K562 (cell line): ENCODE data around the gene TSC22D3. TPM values are rescaled to one million over a fixed set of nuclear protein-coding genes. Genes with fewer than 3 reads are reported as not detected.

ENCODE experiments used
- ATAC-seq: fragments of 200-7000 bp; cut with Tn5 transposase; 3 replicates; pipeline ENCODE4 v1.9.1; 2020; ENCODE audit warnings: moderate library complexity
- BruUV-seq: library from RNA; stranded (reverse); fragments of 400-500 nt; replicated peaks from 2 replicates; lab custom pipeline; 2021; lab: Mats Ljungman, UMichigan
- CTCF ChIA-PET: fragments of 300-600 bp; formaldehyde crosslinking; extraction: SDS; loops from one replicate; lab custom pipeline; 2021; ENCODE audit warnings: low intra/inter-chr PET ratio; lab: Yijun Ruan, JAX
- POLR2A ChIA-PET: fragments of 300-600, 350-650 bp; sonication (Branson Sonifier 250); formaldehyde crosslinking; extraction: SDS; loops from one replicate; lab custom pipeline; 2021; ENCODE audit warnings: antibody characterized with exemption, inconsistent platforms; lab: Yijun Ruan, JAX
- DNase-seq, 4 experiments: peaks; one replicate each; pipeline versions ENCODE4 v3.0.0 to v3.0.0-alpha.2; 2011 to 2018; ENCODE audit warnings: low spot score in 3 of 4, mixed read lengths in 3 of 4; ENCODE audit errors: extremely low read depth in 1 of 4
- FAIRE-seq: peaks from 2 replicates; lab custom pipeline; 2011; peaks lifted over from hg19 to GRCh38; lab: Jason Lieb, UNC
- H2AFZ ChIP-seq: 2 replicates; pipeline ENCODE4 v1.6.0; 2011; ENCODE audit warnings: low read depth, low read length, control low read depth, inconsistent platforms
- H3K27ac ChIP-seq: fragments of 200-600 bp; 3 replicates; pipeline ENCODE4 v1.8.0; 2011; ENCODE audit warnings: low read depth, mild to moderate bottlenecking, control low read depth, inconsistent platforms, low read length, moderate library complexity, mixed read lengths; ENCODE audit errors: extremely low read depth
- H3K27me3 ChIP-seq, 2 experiments: fragments of 300-600 bp in 1 of 2; 2 replicates in 1 of 2; 3 replicates in 1 of 2; pipeline versions ENCODE4 v1.6.0 to v1.8.0; 2011; ENCODE audit warnings: inconsistent platforms in 2 of 2, low read length in 2 of 2, mild to moderate bottlenecking in 1 of 2, mixed read lengths in 1 of 2, moderate library complexity in 1 of 2; ENCODE audit not compliant: control insufficient read depth in 2 of 2, insufficient read depth in 2 of 2
- H3K36me3 ChIP-seq: fragments of 300-600 bp; 3 replicates; pipeline ENCODE4 v1.8.0; 2011; ENCODE audit warnings: mild to moderate bottlenecking, low read length, inconsistent platforms; ENCODE audit not compliant: control insufficient read depth, insufficient read depth
- H3K4me1 ChIP-seq, 2 experiments: fragments of 200-600 bp in 1 of 2; replicated peaks in 1 of 2; 2 replicates in 1 of 2; 3 replicates in 1 of 2; pipeline versions ENCODE4 v1.5.1 to v1.8.0; 2011; ENCODE audit warnings: inconsistent platforms in 2 of 2, low read length in 2 of 2, mild to moderate bottlenecking in 1 of 2, mixed read lengths in 1 of 2, moderate library complexity in 1 of 2; ENCODE audit not compliant: control insufficient read depth in 2 of 2, insufficient read depth in 2 of 2
- H3K4me2 ChIP-seq: 2 replicates; pipeline ENCODE4 v1.6.1; 2011; ENCODE audit warnings: low read length, control low read depth, inconsistent platforms, mixed read lengths; ENCODE audit not compliant: insufficient read depth
- H3K4me3 ChIP-seq: fragments of 200-600 bp; sonication (generic), shearing (Covaris generic); 2 replicates; pipeline ENCODE4 v1.5.1; 2016; ENCODE audit warnings: control low read depth, inconsistent platforms
- H3K79me2 ChIP-seq: fragments of 200-600 bp; 3 replicates; pipeline ENCODE4 v1.8.0; 2011; ENCODE audit warnings: low read length, inconsistent platforms; ENCODE audit not compliant: control insufficient read depth, insufficient read depth
- H3K9ac ChIP-seq, 2 experiments: 2 replicates each; pipeline versions ENCODE4 v1.6.0 to v1.6.1; 2011; ENCODE audit warnings: low read depth in 2 of 2, low read length in 2 of 2, control low read depth in 1 of 2, inconsistent platforms in 1 of 2, mild to moderate bottlenecking in 1 of 2, mixed read lengths in 1 of 2; ENCODE audit not compliant: insufficient read depth in 1 of 2
- H3K9me1 ChIP-seq: one replicate; pipeline ENCODE4 v1.6.0; 2011; ENCODE audit warnings: inconsistent platforms, mild to moderate bottlenecking, low read length, moderate library complexity; ENCODE audit not compliant: control insufficient read depth, insufficient read depth
- H3K9me3 ChIP-seq: replicated peaks from 2 replicates; pipeline ENCODE4 v1.5.1; 2011; ENCODE audit warnings: low read depth, low read length, inconsistent platforms; ENCODE audit not compliant: control insufficient read depth, insufficient read depth
- H4K20me1 ChIP-seq: replicated peaks from 2 replicates; pipeline ENCODE4 v1.6.1; 2011; ENCODE audit warnings: low read length, inconsistent platforms, mixed read lengths; ENCODE audit not compliant: control insufficient read depth, insufficient read depth
- CHD4 ChIP-seq: fragments of 200-600 bp; sonication (generic); IDR thresholded peaks from 3 replicates; pipeline ENCODE4 v1.6.1; 2012; ENCODE audit warnings: low read depth, mild to moderate bottlenecking, mixed read lengths, low read length, inconsistent platforms; ENCODE audit not compliant: insufficient read depth, insufficient replicate concordance, poor library complexity, severe bottlenecking
- E2F3 ChIP-seq: fragments of 250-450 bp; sonication (Bioruptor Pico); IDR thresholded peaks from 2 replicates; pipeline ENCODE4 v1.4.0; 2020; ENCODE audit warnings: mild to moderate bottlenecking
- FOXK1 ChIP-seq: sonication (generic); formaldehyde crosslinking; IDR thresholded peaks from 2 replicates; pipeline ENCODE4 v1.8.0; 2022; ENCODE audit warnings: missing genetic modification reagents, mild to moderate bottlenecking, borderline replicate concordance
- HLTF ChIP-seq: fragments of 450-650 bp; IDR thresholded peaks from 2 replicates; pipeline ENCODE4 v1.6.1; 2016
- IFI16 ChIP-seq: fragments of 250-450 bp; sonication (Bioruptor Pico); IDR thresholded peaks from 2 replicates; pipeline ENCODE4 v2.1.2; 2022; ENCODE audit warnings: mild to moderate bottlenecking, inconsistent platforms
- MECOM ChIP-seq: fragments of 250-450 bp; sonication (Bioruptor Pico); IDR thresholded peaks from 2 replicates; pipeline ENCODE4 v1.8.0; 2022; ENCODE audit warnings: inconsistent platforms
- NR2C2 ChIP-seq, 2 experiments: fragments of 200-800 bp in 1 of 2; sonication (Bioruptor generic) in 1 of 2; sonication (generic) in 1 of 2; formaldehyde crosslinking in 1 of 2; IDR thresholded peaks; 2 replicates each; pipeline versions ENCODE4 v1.6.1 to v1.8.0; 2016 to 2022; ENCODE audit warnings: mild to moderate bottlenecking in 1 of 2, missing compliant biosample characterization in 1 of 2, missing genetic modification characterization in 1 of 2, missing genetic modification reagents in 1 of 2
- PHF20 ChIP-seq: fragments of 450-650 bp; IDR thresholded peaks from 2 replicates; pipeline ENCODE4 v1.6.1; 2018; ENCODE audit not compliant: partially characterized antibody
- RHOXF2B ChIP-seq: fragments of 250-450 bp; sonication (Bioruptor Pico); conservative IDR thresholded peaks from 2 replicates; pipeline ENCODE4 v1.5.1; 2021
- SRSF7 ChIP-seq: fragments of 200-400 bp; formaldehyde crosslinking; optimal IDR thresholded peaks from 2 replicates; pipeline ENCODE3; 2017; ENCODE audit warnings: mild to moderate bottlenecking, low read depth, low read length
- TCF3 ChIP-seq: sonication (generic); formaldehyde crosslinking; IDR thresholded peaks from 2 replicates; pipeline ENCODE4 v1.4.0; 2020; ENCODE audit warnings: mild to moderate bottlenecking, missing genetic modification reagents
- ZKSCAN1 ChIP-seq: fragments of 150-350 bp; IDR thresholded peaks from 2 replicates; pipeline ENCODE4 v1.6.1; 2016; ENCODE audit warnings: low read depth, low read length
- ZNF146 ChIP-seq: IDR thresholded peaks from one replicate; pipeline ENCODE4 v1.6.1; 2018; ENCODE audit warnings: missing compliant biosample characterization; ENCODE audit not compliant: unreplicated experiment
- ZNF408 ChIP-seq: fragments of 250-450 bp; sonication (Bioruptor Pico); IDR thresholded peaks from 2 replicates; pipeline ENCODE4 v1.4.0; 2020; ENCODE audit warnings: low read depth, mild to moderate bottlenecking, moderate library complexity
- ZZZ3 ChIP-seq: fragments of 450-650 bp; IDR thresholded peaks from 2 replicates; pipeline ENCODE4 v1.6.1; 2016; ENCODE audit warnings: antibody characterized with exemption, mild to moderate bottlenecking, moderate library complexity
- WGBS: fragments of 100-300 bp; shearing (Covaris generic); methylation state at CpG from one replicate; pipeline ENCODE4 v1.1.6; 2016; ENCODE audit warnings: low coverage, mixed read lengths; ENCODE audit not compliant: insufficient coverage; ENCODE audit errors: missing lambda C conversion rate; 5-methylcytosine and 5-hydroxymethylcytosine counted together
- in situ Hi-C: fragments of 300-500 bp; cut with MboI; formaldehyde crosslinking; loops from 4 replicates; pipeline ENCODE4 v1.15.0; 2018; ENCODE audit warnings: inconsistent platforms, mixed read lengths
- intact Hi-C: fragments of 100-400 bp; cut with micrococcal nuclease; formaldehyde crosslinking; loops from 2 replicates; pipeline ENCODE4 v1.14.2; 2022
- polyA plus RNA-seq, 8 experiments: library from polyadenylated mRNA; depleted of rRNA in 4 of 8; stranded (reverse) in 5 of 8; unstranded in 3 of 8; fragments of >200 nt; fragmentation: Nextera tagmentation in 2 of 8; fragmentation: Illumina TruSeq in 1 of 8; extraction: Ambion mirVana in 2 of 8; extraction: Trizol in 1 of 8; gene quantifications; 2 replicates each; pipeline versions ENCODE4 v1.2.1 to v1.2.3, GENCODE V29; 2011 to 2014; ENCODE audit warnings: inconsistent platforms in 1 of 8, missing spikeins in 1 of 8
- total RNA-seq, 7 experiments: library from RNA; depleted of rRNA in 6 of 7; stranded (reverse); fragments of >200 nt in 6 of 7; fragmentation: Illumina TruSeq in 2 of 7; extraction: Trizol in 2 of 7; gene quantifications; 2 replicates each; pipeline versions ENCODE4 v1.2.1 to v1.2.3, GENCODE V29; 2011 to 2021; ENCODE audit warnings: low replicate concordance in 1 of 7
- TF ChIP-seq, protein P1 (sequence below): fragments of 250-450 bp; sonication (Bioruptor Pico); IDR thresholded peaks from 2 replicates; pipeline ENCODE4 v1.8.0; 2021; ENCODE audit warnings: borderline replicate concordance, mild to moderate bottlenecking, moderate library complexity; ENCODE audit not compliant: poor library complexity, severe bottlenecking
- TF ChIP-seq, protein P2 (sequence below): fragments of 450-650 bp; formaldehyde crosslinking; IDR thresholded peaks from 2 replicates; pipeline ENCODE4 v1.4.0; 2020; ENCODE audit warnings: mild to moderate bottlenecking
- TF ChIP-seq, protein P3 (sequence below): sonication (generic); formaldehyde crosslinking; IDR thresholded peaks from 2 replicates; pipeline ENCODE4 v1.8.0; 2022; ENCODE audit warnings: missing genetic modification reagents, mild to moderate bottlenecking, moderate library complexity, borderline replicate concordance
- TF ChIP-seq, protein P4 (sequence below): sonication (generic); formaldehyde crosslinking; IDR thresholded peaks from 2 replicates; pipeline ENCODE4 v1.8.1; 2023; ENCODE audit warnings: mild to moderate bottlenecking, missing genetic modification reagents, moderate library complexity

Gene TSC22D3
- total and polyA plus RNA-seq, 9 of the 15 experiments (the other 6 are each of a cell fraction or from before 2014, with no cell fraction given): 0.48 to 3.0 (median 0.87) TPM

DNA sequence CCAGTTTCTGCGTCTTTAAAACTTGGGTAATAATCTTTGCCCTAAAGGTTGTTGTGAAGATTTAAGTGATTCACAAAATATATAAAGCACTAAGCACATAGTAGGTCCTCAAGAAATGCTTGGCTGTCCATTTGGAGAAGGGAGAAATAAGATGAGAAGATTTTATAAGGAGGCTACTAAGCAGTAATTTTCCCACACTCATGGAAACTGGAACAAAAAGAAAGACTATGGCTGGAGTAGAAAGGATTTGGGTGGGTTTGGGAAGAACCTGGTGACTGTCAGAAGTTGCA lies 100.3 kb downstream of the TSC22D3 start:
- no TSS peak for BruUV-seq
- H3K4me3 ChIP-seq: peak overlapping the region; percentile 58; the same call in 1 of the 2 replicates
- H3K9ac ChIP-seq: peak overlapping the region in 1 of 2 experiments; percentile 86; a peak in 2 of 4 replicates
- H2AFZ ChIP-seq: no peak overlapping the region
- 38% methylated on average over 1 of the region's 1 CpG for WGBS
- ChIA-PET POLR2A (interaction anchor here (0.6 to 1.2 kb wide), 2 partner anchors 10 to 85 kb away, joined by 3 to 5 read pairs; no protein-coding TSS in a partner anchor), CTCF (no interaction called here)
- no peak for DNase-seq
- in situ Hi-C loops (loop anchor here (5.0 kb wide), 2 partner anchors 37 to 102 kb away; partner anchors contain the start of genes NCBP2L and TSC22D3), intact Hi-C loops (loop anchor here (10.0 kb wide), 1 partner anchor 399 kb away; no protein-coding TSS in a partner anchor)
- no peak for ATAC-seq
- peaks cover 19% of the 10 kb centered on the region for H3K79me2 ChIP-seq
- peak overlapping the region; percentile 89 for H3K4me2 ChIP-seq
- H3K9me3 ChIP-seq: no peaks in the 10 kb centered on the region
- H3K27ac ChIP-seq: no peak overlapping the region; the same call in 2 of the 3 replicates
- H3K4me1 ChIP-seq: peaks cover 26 to 39% of the 10 kb centered on the region in 2 experiments; a peak in 4 of 5 replicates
- no peaks in the 10 kb centered on the region for H3K36me3 ChIP-seq
- FAIRE-seq: no peak
- H3K27me3 ChIP-seq: no peaks in the 10 kb centered on the region
- H4K20me1 ChIP-seq: no peaks in the 10 kb centered on the region
- H3K9me1 ChIP-seq: no peaks in the 10 kb centered on the region
- TF ChIP-seq IFI16: no peak
- TF ChIP-seq ZNF146 (CRISPR knock-in tag): no peak
- TF ChIP-seq CHD4: peak; percentile 20
- no peak for TF ChIP-seq ZNF408 (CRISPR knock-in tag)
- TF ChIP-seq, protein P1, sequence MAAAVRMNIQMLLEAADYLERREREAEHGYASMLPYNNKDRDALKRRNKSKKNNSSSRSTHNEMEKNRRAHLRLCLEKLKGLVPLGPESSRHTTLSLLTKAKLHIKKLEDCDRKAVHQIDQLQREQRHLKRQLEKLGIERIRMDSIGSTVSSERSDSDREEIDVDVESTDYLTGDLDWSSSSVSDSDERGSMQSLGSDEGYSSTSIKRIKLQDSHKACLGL (CRISPR knock-in tag): no peak
- TF ChIP-seq RHOXF2B (CRISPR knock-in tag): no peak
- TF ChIP-seq MECOM (CRISPR knock-in tag): no peak
- TF ChIP-seq FOXK1: no peak
- TF ChIP-seq E2F3 (CRISPR knock-in tag): no peak
- TF ChIP-seq, protein P2, sequence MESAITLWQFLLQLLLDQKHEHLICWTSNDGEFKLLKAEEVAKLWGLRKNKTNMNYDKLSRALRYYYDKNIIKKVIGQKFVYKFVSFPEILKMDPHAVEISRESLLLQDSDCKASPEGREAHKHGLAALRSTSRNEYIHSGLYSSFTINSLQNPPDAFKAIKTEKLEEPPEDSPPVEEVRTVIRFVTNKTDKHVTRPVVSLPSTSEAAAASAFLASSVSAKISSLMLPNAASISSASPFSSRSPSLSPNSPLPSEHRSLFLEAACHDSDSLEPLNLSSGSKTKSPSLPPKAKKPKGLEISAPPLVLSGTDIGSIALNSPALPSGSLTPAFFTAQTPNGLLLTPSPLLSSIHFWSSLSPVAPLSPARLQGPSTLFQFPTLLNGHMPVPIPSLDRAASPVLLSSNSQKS (CRISPR knock-in tag): no peak
- no peak for TF ChIP-seq SRSF7
- no peak for TF ChIP-seq HLTF
- no peak for TF ChIP-seq TCF3
- peak; percentile 92 for TF ChIP-seq ZKSCAN1
- TF ChIP-seq, protein P3, sequence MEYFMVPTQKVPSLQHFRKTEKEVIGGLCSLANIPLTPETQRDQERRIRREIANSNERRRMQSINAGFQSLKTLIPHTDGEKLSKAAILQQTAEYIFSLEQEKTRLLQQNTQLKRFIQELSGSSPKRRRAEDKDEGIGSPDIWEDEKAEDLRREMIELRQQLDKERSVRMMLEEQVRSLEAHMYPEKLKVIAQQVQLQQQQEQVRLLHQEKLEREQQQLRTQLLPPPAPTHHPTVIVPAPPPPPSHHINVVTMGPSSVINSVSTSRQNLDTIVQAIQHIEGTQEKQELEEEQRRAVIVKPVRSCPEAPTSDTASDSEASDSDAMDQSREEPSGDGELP (CRISPR knock-in tag): no peak
- TF ChIP-seq, protein P4, sequence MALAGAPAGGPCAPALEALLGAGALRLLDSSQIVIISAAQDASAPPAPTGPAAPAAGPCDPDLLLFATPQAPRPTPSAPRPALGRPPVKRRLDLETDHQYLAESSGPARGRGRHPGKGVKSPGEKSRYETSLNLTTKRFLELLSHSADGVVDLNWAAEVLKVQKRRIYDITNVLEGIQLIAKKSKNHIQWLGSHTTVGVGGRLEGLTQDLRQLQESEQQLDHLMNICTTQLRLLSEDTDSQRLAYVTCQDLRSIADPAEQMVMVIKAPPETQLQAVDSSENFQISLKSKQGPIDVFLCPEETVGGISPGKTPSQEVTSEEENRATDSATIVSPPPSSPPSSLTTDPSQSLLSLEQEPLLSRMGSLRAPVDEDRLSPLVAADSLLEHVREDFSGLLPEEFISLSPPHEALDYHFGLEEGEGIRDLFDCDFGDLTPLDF: no peak
- no peak for TF ChIP-seq NR2C2 (CRISPR knock-in tag; IDR thresholded peaks at IDR 0.05)
- no peak for TF ChIP-seq NR2C2 (tag; IDR thresholded peaks at IDR 0.05)
- no peak for TF ChIP-seq ZZZ3
- TF ChIP-seq PHF20: peak; percentile 3
